Tibial nerve (tissue), 4 donors: ENCODE results near the gene CFAP61. TPM values are rescaled to one million over a fixed set of nuclear protein-coding genes. Genes with fewer than 3 reads are reported as not detected.
"Not testable (repeated sequence)": the region's sequence is repeated elsewhere in the genome, so short reads cannot be mapped to it uniquely, and the experiment has no call there.

Experiments
- DNase-seq, 2 donors: peaks; one replicate each; pipeline ENCODE4 v3.0.0-alpha.2; 2019; ENCODE audit warnings: low spot score in 2 of 2
- H3K27ac ChIP-seq, 4 donors: fragments of 200-600 bp; sonication (generic) in 3 of 4; one replicate each; pipeline ENCODE4 v1.5.1; 2017 to 2019; ENCODE audit warnings: mild to moderate bottlenecking in 1 of 4
- H3K27me3 ChIP-seq, 2 donors: fragments of 200-600 bp; sonication (generic) in 1 of 2; one replicate each; pipeline versions ENCODE4 v1.5.1 to v1.6.0; 2017 to 2019
- H3K36me3 ChIP-seq, 3 donors: fragments of 200-600 bp; sonication (generic); one replicate each; pipeline ENCODE4 v1.5.1; 2018 to 2019
- H3K4me1 ChIP-seq, 4 donors: fragments of 200-600 bp; sonication (generic) in 3 of 4; one replicate each; pipeline ENCODE4 v1.5.1; 2017 to 2019
- H3K4me3 ChIP-seq, 4 donors: fragments of 200-600 bp; sonication (generic) in 3 of 4; one replicate each; pipeline ENCODE4 v1.5.1; 2017 to 2019; ENCODE audit warnings: mild to moderate bottlenecking in 1 of 4, moderate library complexity in 1 of 4
- H3K9me3 ChIP-seq, 4 donors: fragments of 200-600 bp; sonication (generic) in 3 of 4; one replicate each; pipeline ENCODE4 v1.5.1; 2017 to 2019
- EP300 ChIP-seq, 2 donors: sonication (generic); formaldehyde crosslinking; IDR thresholded peaks; one replicate each; pipeline ENCODE4 v1.6.1; 2017; ENCODE audit warnings: antibody characterized with exemption in 2 of 2, mild to moderate bottlenecking in 1 of 2
- POLR2A ChIP-seq, 2 donors: fragments of 450-650 bp; IDR thresholded peaks; one replicate each; pipeline ENCODE4 v1.6.1; 2017; ENCODE audit warnings: antibody characterized with exemption in 2 of 2, mild to moderate bottlenecking in 2 of 2, moderate library complexity in 2 of 2
- WGBS, 2 donors: methylation state at CpG; one replicate each; pipeline ENCODE4 v1.1.5; 2018; 5-methylcytosine and 5-hydroxymethylcytosine counted together
- total RNA-seq, 4 donors: library from RNA; depleted of rRNA; stranded (reverse); fragments of >200 nt; gene quantifications; one replicate each; pipeline ENCODE4 v1.1.0, GENCODE V29; 2016
- TF ChIP-seq, protein P1 (sequence below), 5 experiments: fragments of 200-600 bp in 3 of 5; fragments of 450-650 bp in 2 of 5; sonication (generic) in 3 of 5; IDR thresholded peaks; one replicate each; pipeline ENCODE4 v1.5.1; 2016 to 2019; ENCODE audit warnings: antibody characterized with exemption in 5 of 5, mild to moderate bottlenecking in 3 of 5, moderate library complexity in 2 of 5

The CFAP61 gene
- total RNA-seq, 4 donors from 2014 or later = 0.21 to 1.5 (median 0.60) TPM; not detected in 1

DNA sequence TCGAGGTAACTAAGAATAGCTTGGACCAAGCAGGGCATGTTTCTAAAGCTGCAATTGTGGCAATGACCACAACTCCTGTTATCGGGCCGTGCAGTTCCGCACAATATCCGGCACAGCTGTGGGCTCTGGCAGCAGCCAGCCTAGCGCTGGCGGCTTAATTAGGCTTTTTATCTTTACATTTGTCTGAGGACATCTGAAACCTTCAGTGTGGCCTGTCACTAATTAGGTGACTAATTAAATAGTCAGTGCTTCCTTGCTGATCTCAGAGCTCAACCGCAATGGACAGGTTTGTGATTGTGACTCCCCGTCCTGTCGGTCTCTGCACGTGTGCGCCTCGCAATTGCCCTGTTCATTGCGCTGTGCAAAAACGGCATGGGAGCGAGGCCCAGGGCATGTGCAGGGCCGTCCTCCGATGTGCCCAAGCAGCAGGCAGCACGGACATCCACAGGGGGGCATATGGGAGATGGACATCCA, 180.7 kb downstream of the CFAP61 start:
- no peak for DNase-seq
- 86 to 91% methylated on average over 15 to 19 of the region's 19 CpGs for WGBS, 2 donors
- Histone ChIP-seq H3K9me3 (no peaks in the 10 kb centered on the region), H3K27me3 (no peaks in the 10 kb centered on the region), H3K4me1 (no peaks in the 10 kb centered on the region), H3K36me3 (no peaks in the 10 kb centered on the region), H3K27ac (no peak overlapping the region), H3K4me3 (no peak overlapping the region)
- TF ChIP-seq, protein P1, sequence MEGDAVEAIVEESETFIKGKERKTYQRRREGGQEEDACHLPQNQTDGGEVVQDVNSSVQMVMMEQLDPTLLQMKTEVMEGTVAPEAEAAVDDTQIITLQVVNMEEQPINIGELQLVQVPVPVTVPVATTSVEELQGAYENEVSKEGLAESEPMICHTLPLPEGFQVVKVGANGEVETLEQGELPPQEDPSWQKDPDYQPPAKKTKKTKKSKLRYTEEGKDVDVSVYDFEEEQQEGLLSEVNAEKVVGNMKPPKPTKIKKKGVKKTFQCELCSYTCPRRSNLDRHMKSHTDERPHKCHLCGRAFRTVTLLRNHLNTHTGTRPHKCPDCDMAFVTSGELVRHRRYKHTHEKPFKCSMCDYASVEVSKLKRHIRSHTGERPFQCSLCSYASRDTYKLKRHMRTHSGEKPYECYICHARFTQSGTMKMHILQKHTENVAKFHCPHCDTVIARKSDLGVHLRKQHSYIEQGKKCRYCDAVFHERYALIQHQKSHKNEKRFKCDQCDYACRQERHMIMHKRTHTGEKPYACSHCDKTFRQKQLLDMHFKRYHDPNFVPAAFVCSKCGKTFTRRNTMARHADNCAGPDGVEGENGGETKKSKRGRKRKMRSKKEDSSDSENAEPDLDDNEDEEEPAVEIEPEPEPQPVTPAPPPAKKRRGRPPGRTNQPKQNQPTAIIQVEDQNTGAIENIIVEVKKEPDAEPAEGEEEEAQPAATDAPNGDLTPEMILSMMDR (IDR thresholded peaks at IDR 0.05) = no peak
- TF ChIP-seq POLR2A (IDR thresholded peaks at IDR 0.05) = no peak
- TF ChIP-seq EP300 (IDR thresholded peaks at IDR 0.05) = no peak

DNA sequence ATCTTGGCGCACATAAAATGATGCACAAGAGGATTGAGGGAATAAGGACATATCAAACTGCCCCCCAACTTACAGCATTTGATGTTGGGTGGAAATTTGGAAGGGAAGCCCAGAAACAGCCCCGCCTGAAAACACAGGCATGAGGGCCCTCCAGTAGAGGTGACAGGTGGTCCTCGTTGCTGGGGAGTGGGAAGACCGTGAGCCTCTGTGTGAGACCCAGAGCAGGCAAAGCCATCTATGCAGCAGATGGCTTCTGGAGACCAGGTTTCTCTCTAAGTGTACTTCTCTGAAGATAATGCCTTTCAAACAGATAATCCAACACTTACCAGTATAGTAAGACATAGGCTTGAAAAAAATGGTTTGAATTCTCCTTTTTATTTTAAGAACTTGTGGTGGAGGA, 183.3 kb downstream of the CFAP61 start:
- TF ChIP-seq, protein P1 (IDR thresholded peaks at IDR 0.05) = no peak
- TF ChIP-seq POLR2A (IDR thresholded peaks at IDR 0.05) = no peak
- no peak for TF ChIP-seq EP300 (IDR thresholded peaks at IDR 0.05)
- Histone ChIP-seq H3K36me3 (no peaks in the 10 kb centered on the region), H3K4me3 (no peak overlapping the region), H3K9me3 (no peaks in the 10 kb centered on the region), H3K4me1 (no peaks in the 10 kb centered on the region), H3K27me3 (peaks cover 0 to 3% of the 10 kb centered on the region in 2 donors), H3K27ac (no peak overlapping the region)
- 88 to 91% methylated on average over 4 of the region's 4 CpGs for WGBS, 2 donors
- DNase-seq = no peak

DNA sequence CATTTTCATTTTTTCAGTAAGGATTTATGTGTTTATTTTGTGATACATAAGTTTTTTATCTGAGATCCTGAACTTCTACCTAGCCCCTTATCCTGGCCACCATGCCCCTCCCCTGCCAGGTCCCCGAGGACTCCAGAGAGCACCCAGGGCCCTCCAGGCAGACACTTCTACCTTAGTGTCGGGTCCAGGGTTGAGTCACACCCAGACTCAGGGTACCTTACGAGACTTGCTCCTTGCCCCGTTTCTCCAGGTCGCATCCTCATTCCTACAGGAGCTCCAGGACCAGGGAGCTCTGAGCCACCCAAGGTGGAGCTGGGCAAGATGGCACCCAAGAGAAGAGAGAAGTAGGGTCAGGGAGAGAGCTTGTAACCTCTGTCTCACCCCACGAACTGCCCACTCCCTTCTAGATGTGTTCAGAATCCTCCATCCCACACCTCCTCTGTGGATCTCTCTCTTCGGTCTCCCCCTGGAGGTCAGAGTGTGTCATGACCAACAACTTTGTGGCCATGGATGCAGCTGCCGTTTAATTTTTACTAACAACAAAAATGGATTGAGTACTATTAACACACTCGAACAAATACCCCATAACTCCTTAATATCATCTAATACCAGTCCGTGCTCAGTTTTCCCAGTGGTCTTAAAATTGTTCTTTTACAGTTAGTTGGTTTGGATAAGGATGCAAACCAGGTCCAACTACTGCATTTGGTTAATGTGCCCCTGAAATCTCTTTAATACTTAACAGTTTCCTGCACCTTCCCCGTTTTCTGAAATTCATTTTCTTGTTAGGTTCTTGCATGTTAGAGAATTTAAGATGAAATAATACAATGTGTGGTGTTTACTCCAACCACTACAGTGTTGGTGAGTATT, 185.0 kb downstream of the CFAP61 start:
- DNase-seq = peak in 1 of 2 donors; percentile 56
- no peaks in the 10 kb centered on the region for H3K4me1 ChIP-seq
- no peak overlapping the region for H3K4me3 ChIP-seq
- peaks cover 0 to 3% of the 10 kb centered on the region in 2 donors for H3K27me3 ChIP-seq
- no peak overlapping the region for H3K27ac ChIP-seq
- TF ChIP-seq, protein P1 (IDR thresholded peaks at IDR 0.05) = peak; percentile 29 to 67 (median 57)
- TF ChIP-seq POLR2A (IDR thresholded peaks at IDR 0.05) = no peak
- H3K36me3 ChIP-seq = no peaks in the 10 kb centered on the region
- H3K9me3 ChIP-seq = no peaks in the 10 kb centered on the region
- 47 to 48% methylated on average over 11 of the region's 11 CpGs for WGBS, 2 donors

DNA sequence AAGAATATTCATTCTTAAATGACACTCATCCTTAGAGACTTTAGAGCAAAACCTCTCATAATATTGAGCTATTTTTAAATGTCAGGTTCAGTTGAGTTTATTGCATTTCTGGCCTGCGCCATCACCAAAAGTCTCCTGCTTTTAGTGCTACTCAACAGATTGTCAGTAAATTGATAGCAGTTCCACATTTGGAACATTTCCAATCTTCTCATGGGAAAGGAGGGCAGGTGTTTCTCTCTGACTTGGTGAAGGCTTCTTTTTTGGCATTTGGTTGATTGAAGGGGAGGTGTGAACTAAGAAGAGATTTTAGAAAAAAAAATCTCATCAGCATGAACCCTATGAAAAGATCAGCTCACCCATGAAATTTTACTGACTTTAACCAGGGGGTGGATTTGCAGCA, 189.6 kb downstream of the CFAP61 start:
- no peak for DNase-seq
- TF ChIP-seq POLR2A (IDR thresholded peaks at IDR 0.05) = no peak
- no peak for TF ChIP-seq EP300 (IDR thresholded peaks at IDR 0.05)
- TF ChIP-seq, protein P1 (IDR thresholded peaks at IDR 0.05) = no peak
- H3K36me3 ChIP-seq = no peaks in the 10 kb centered on the region
- H3K4me3 ChIP-seq = no peak overlapping the region
- H3K9me3 ChIP-seq = no peaks in the 10 kb centered on the region
- H3K4me1 ChIP-seq = no peaks in the 10 kb centered on the region
- H3K27ac ChIP-seq = no peak overlapping the region
- WGBS, 2 donors = 80 to 95% methylated on average over 1 of the region's 1 CpG
- H3K27me3 ChIP-seq = peaks cover 0 to 3% of the 10 kb centered on the region in 2 donors

DNA sequence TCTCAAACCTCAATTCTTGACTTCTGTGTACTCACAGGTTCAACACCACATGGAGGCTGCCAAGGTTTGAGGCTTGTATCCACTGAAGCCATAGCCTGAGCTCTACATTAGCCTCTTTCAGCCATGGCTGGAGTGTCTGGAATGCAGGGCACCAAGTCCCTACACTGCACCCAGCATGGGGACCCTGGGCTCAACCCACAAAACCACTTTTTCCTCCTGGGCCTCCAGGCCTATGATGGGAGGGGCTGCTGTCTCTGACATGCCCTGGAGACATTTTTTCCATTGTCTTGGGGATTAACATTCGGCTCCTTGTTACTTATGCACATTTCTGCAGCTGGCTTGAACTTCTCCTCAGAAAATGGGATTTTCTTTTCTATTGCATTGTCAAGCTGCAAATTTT, 192.1 kb downstream of the CFAP61 start:
- not testable (repeated sequence) for H3K4me3 ChIP-seq, H3K27me3 ChIP-seq, H3K4me1 ChIP-seq, DNase-seq, H3K27ac ChIP-seq, H3K36me3 ChIP-seq, H3K9me3 ChIP-seq
- 52 to 70% methylated on average over 1 of the region's 1 CpG for WGBS, 2 donors
